Measurements from ENCODE around the gene FGF12. TPM values are rescaled to one million over a fixed set of nuclear protein-coding genes. Genes with fewer than 3 reads are reported as not detected.

FGF12 gene
- total RNA-seq, 1 experiment from 2014 or later: 0.51 TPM

GRCh38 chr3:192550356-192550755 lies 177.0 kb downstream of the FGF12 start:
- no TSS peak for BruUV-seq (replicated peaks)

GRCh38 chr3:192545333-192545732 lies 182.0 kb downstream of the FGF12 start:
- no peak for TF ChIP-seq POLR2AphosphoS5 (IDR thresholded peaks at IDR 0.05; ENCODE audit: low read depth, low read length)
- no peak for TF ChIP-seq REST (IDR thresholded peaks at IDR 0.05; ENCODE audit: insufficient read depth in 1 of 2, low read depth in 2 of 2, low read length in 1 of 2)
- TF ChIP-seq TCF7L2 (IDR thresholded peaks at IDR 0.05; ENCODE audit: low read depth, low read length): no peak
- TF ChIP-seq CTCF (IDR thresholded peaks at IDR 0.05): no peak
- TF ChIP-seq SIN3A (IDR thresholded peaks at IDR 0.05; ENCODE audit: borderline replicate concordance, insufficient read depth, low read depth, low read length): no peak
- ChIA-PET POLR2A (no interaction called here), CTCF (no interaction called here)
- in situ Hi-C loops (cut with HindIII; ENCODE audit: low pct_unique_long_range_greater_than_20kb, low sequenced_read_pairs): no loop called here
- Histone ChIP-seq H3K27ac (ENCODE audit: low read length) (no peak overlapping the region), H3K27me3 (ENCODE audit: control insufficient read depth, insufficient read depth, low read length) (no peaks in the 10 kb centered on the region), H3K4me3 (ENCODE audit: low read depth in 2 of 2, low read length in 2 of 2) (no peak overlapping the region), H3K36me3 (ENCODE audit: control insufficient read depth, insufficient read depth, low read length) (no peaks in the 10 kb centered on the region), H3K4me1 (ENCODE audit: control insufficient read depth, insufficient read depth, low read length) (no peaks in the 10 kb centered on the region), H3K9me3 (ENCODE audit: control insufficient read depth, insufficient read depth, low read depth, low read length) (no peaks in the 10 kb centered on the region)
- no TSS peak for BruUV-seq (replicated peaks)
- intact Hi-C loops (cut with micrococcal nuclease; ENCODE audit: unreplicated experiment): no loop called here
- ATAC-seq (no peak), DNase-seq (ENCODE audit: low read depth, low spot score) (no peak)

More at GRCh38 chr3:192550356-192550755, 177.0 kb downstream of the FGF12 start:
- no peak for DNase-seq (ENCODE audit: low read depth, low spot score)
- ChIA-PET CTCF (no interaction called here), POLR2A (no interaction called here)
- H3K9me3 ChIP-seq (ENCODE audit: control insufficient read depth, insufficient read depth, low read depth, low read length): no peaks in the 10 kb centered on the region
- in situ Hi-C loops (cut with HindIII; ENCODE audit: low pct_unique_long_range_greater_than_20kb, low sequenced_read_pairs): no loop called here
- no peaks in the 10 kb centered on the region for H3K27me3 ChIP-seq (ENCODE audit: control insufficient read depth, insufficient read depth, low read length)
- H3K4me1 ChIP-seq (ENCODE audit: control insufficient read depth, insufficient read depth, low read length): no peaks in the 10 kb centered on the region
- intact Hi-C loops (cut with micrococcal nuclease; ENCODE audit: unreplicated experiment): no loop called here
- no peak for ATAC-seq
- H3K4me3 ChIP-seq (ENCODE audit: low read depth in 2 of 2, low read length in 2 of 2): no peak overlapping the region
- H3K27ac ChIP-seq (ENCODE audit: low read length): no peak overlapping the region
- TF ChIP-seq POLR2AphosphoS5 (IDR thresholded peaks at IDR 0.05; ENCODE audit: low read depth, low read length): no peak
- TF ChIP-seq CTCF (IDR thresholded peaks at IDR 0.05): no peak
- no peak for TF ChIP-seq TCF7L2 (IDR thresholded peaks at IDR 0.05; ENCODE audit: low read depth, low read length)
- TF ChIP-seq SIN3A (IDR thresholded peaks at IDR 0.05; ENCODE audit: borderline replicate concordance, insufficient read depth, low read depth, low read length): no peak
- no peak for TF ChIP-seq REST (IDR thresholded peaks at IDR 0.05; ENCODE audit: insufficient read depth in 1 of 2, low read depth in 2 of 2, low read length in 1 of 2)
- no peaks in the 10 kb centered on the region for H3K36me3 ChIP-seq (ENCODE audit: control insufficient read depth, insufficient read depth, low read length)

All from Panc1 (cell line).